ENCODE results near the gene YIF1B.

Gene YIF1B

GRCh38 chr19:38281811-38282566, 33.8 kb downstream of the YIF1B start:
- H3K36me3 ChIP-seq (replicated peaks; ENCODE audit: low read depth, low read length) = no peaks in the 10 kb centered on the region
- no peak overlapping the region for H3K27ac ChIP-seq (ENCODE audit: low read length)
- no peak overlapping the region for H2AFZ ChIP-seq (ENCODE audit: low read depth, low read length)
- H3K4me3 ChIP-seq (ENCODE audit: low read length) = no peak overlapping the region
- no peak for TF ChIP-seq CTCF (IDR thresholded peaks at IDR 0.05; ENCODE audit: low read depth, low read length)
- H4K20me1 ChIP-seq (ENCODE audit: insufficient read depth, low read length) = 0 out of 2 replicates have a peak, but pooled peaks cover 6% of the 10 kb centered on the region
- H3K4me1 ChIP-seq (ENCODE audit: low read length) = peaks cover 11% of the 10 kb centered on the region
- H3K4me2 ChIP-seq (ENCODE audit: low read length) = no peak overlapping the region
- H3K9ac ChIP-seq (ENCODE audit: low read length) = no peak overlapping the region
- no peaks in the 10 kb centered on the region for H3K9me3 ChIP-seq (ENCODE audit: insufficient read depth, low read length)
- no peaks in the 10 kb centered on the region for H3K79me2 ChIP-seq (ENCODE audit: low read length)
- no peaks in the 10 kb centered on the region for H3K27me3 ChIP-seq (ENCODE audit: low read depth, low read length)

GRCh38 chr19:38280030-38280921, 35.5 kb downstream of the YIF1B start:
- no peak overlapping the region for H3K27ac ChIP-seq (ENCODE audit: low read length)
- peaks cover 11% of the 10 kb centered on the region for H3K4me1 ChIP-seq (ENCODE audit: low read length)
- H3K9ac ChIP-seq (ENCODE audit: low read length) = no peak overlapping the region
- H3K79me2 ChIP-seq (ENCODE audit: low read length) = no peaks in the 10 kb centered on the region
- H2AFZ ChIP-seq (ENCODE audit: low read depth, low read length) = no peak overlapping the region
- no peaks in the 10 kb centered on the region for H3K27me3 ChIP-seq (ENCODE audit: low read depth, low read length)
- H3K4me2 ChIP-seq (ENCODE audit: low read length) = no peak overlapping the region
- H3K36me3 ChIP-seq (replicated peaks; ENCODE audit: low read depth, low read length) = no peaks in the 10 kb centered on the region
- no peak overlapping the region for H3K4me3 ChIP-seq (ENCODE audit: low read length)
- 0 out of 2 replicates have a peak, but pooled peaks cover 6% of the 10 kb centered on the region for H4K20me1 ChIP-seq (ENCODE audit: insufficient read depth, low read length)
- H3K9me3 ChIP-seq (ENCODE audit: insufficient read depth, low read length) = no peaks in the 10 kb centered on the region
- no peak for TF ChIP-seq CTCF (IDR thresholded peaks at IDR 0.05; ENCODE audit: low read depth, low read length)
- no peak for TF ChIP-seq EZH2phosphoT487 (IDR thresholded peaks at IDR 0.05; ENCODE audit: low read depth)

- no peak overlapping the region for H3K27ac ChIP-seq (ENCODE audit: low read length)
- no peak overlapping the region for H2AFZ ChIP-seq (ENCODE audit: low read depth, low read length)
- no peaks in the 10 kb centered on the region for H3K9me3 ChIP-seq (ENCODE audit: insufficient read depth, low read length)
- H3K36me3 ChIP-seq (replicated peaks; ENCODE audit: low read depth, low read length) = no peaks in the 10 kb centered on the region
- 0 out of 2 replicates have a peak, but pooled peaks cover 6% of the 10 kb centered on the region for H4K20me1 ChIP-seq (ENCODE audit: insufficient read depth, low read length)
- TF ChIP-seq EZH2phosphoT487 (IDR thresholded peaks at IDR 0.05; ENCODE audit: low read depth) = no peak
- no peak for TF ChIP-seq CTCF (IDR thresholded peaks at IDR 0.05; ENCODE audit: low read depth, low read length)
- no peak overlapping the region for H3K4me3 ChIP-seq (ENCODE audit: low read length)
- no peaks in the 10 kb centered on the region for H3K4me1 ChIP-seq (ENCODE audit: low read length)
- no peak overlapping the region for H3K4me2 ChIP-seq (ENCODE audit: low read length)
- no peak overlapping the region for H3K9ac ChIP-seq (ENCODE audit: low read length)
- H3K79me2 ChIP-seq (ENCODE audit: low read length) = no peaks in the 10 kb centered on the region
- no peaks in the 10 kb centered on the region for H3K27me3 ChIP-seq (ENCODE audit: low read depth, low read length)
Measured at GRCh38 chr19:38278751-38279150, 37.0 kb downstream of the YIF1B start.
